ENCODE data around the gene ATP8B1. TPM values are rescaled to one million over a fixed set of nuclear protein-coding genes. Genes with fewer than 3 reads are reported as not detected.

Gene ATP8B1
- total RNA-seq, 1 experiment from 2014 or later: 15.9 TPM

- ATAC-seq (peak; percentile 73), DNase-seq (ENCODE audit: low read depth, low spot score) (peak; percentile 48)
- H3K79me2 ChIP-seq (ENCODE audit: insufficient read depth, low read length): no peaks in the 10 kb centered on the region
- H3K4me2 ChIP-seq (ENCODE audit: low read length): peak overlapping the region; percentile 47
- no TSS peak for BruUV-seq (replicated peaks)
- ChIA-PET POLR2A (no interaction called here), RAD21 (ENCODE audit: low non-redundant PET in 1 of 2, low total read pairs in 2 of 2, uncharacterized antibody in 2 of 2, unreplicated experiment in 2 of 2) (no interaction called here), CTCF (no interaction called here)
- no peak overlapping the region; the same call in 1 of the 2 replicates for H3K9ac ChIP-seq (ENCODE audit: low read length)
- H3K9me2 ChIP-seq (ENCODE audit: insufficient read depth): no peaks in the 10 kb centered on the region
- peak overlapping the region; percentile 58 for H2AFZ ChIP-seq (ENCODE audit: low read depth, low read length, poor library complexity, severe bottlenecking)
- no peak overlapping the region for H3K27ac ChIP-seq (ENCODE audit: low read depth, low read length)
- H3K9me3 ChIP-seq (ENCODE audit: control insufficient read depth in 1 of 2, insufficient read depth in 1 of 2, low read depth in 1 of 2, low read length in 2 of 2): no peaks in the 10 kb centered on the region
- H3K4me3 ChIP-seq (replicated peaks in 1 of 2; ENCODE audit: low read depth in 1 of 2, low read length in 2 of 2): no peak overlapping the region; a peak in 1 of 4 replicates
- H3K27me3 ChIP-seq (ENCODE audit: insufficient read depth, low read length): no peaks in the 10 kb centered on the region
- intact Hi-C loops (cut with micrococcal nuclease): no loop called here
- no peaks in the 10 kb centered on the region for H3K36me3 ChIP-seq (ENCODE audit: control insufficient read depth in 1 of 2, insufficient read depth in 2 of 2, low read length in 2 of 2)
- H4K20me1 ChIP-seq (ENCODE audit: insufficient read depth): no peaks in the 10 kb centered on the region
- H3K4me1 ChIP-seq (ENCODE audit: control insufficient read depth in 1 of 2, insufficient read depth in 2 of 2, low read length in 2 of 2): peaks cover 13% of the 10 kb centered on the region in 2 experiments; a peak in 3 of 4 replicates
- TF ChIP-seq FOSL1 (IDR thresholded peaks at IDR 0.05; ENCODE audit: low read depth): peak; percentile 30; the same call in 1 of the 2 replicates
- peak; percentile 47; the same call in 1 of the 2 replicates for TF ChIP-seq JUND (IDR thresholded peaks at IDR 0.05)
- TF ChIP-seq EZH2phosphoT487 (IDR thresholded peaks at IDR 0.05; ENCODE audit: borderline replicate concordance): no peak
- peak; percentile 35; the same call in 1 of the 2 replicates for TF ChIP-seq POLR2AphosphoS5 (IDR thresholded peaks at IDR 0.05; ENCODE audit: low read depth, low read length)
- TF ChIP-seq CEBPB (IDR thresholded peaks at IDR 0.05; ENCODE audit: low read depth): no peak
- TF ChIP-seq REST (IDR thresholded peaks at IDR 0.05; ENCODE audit: low read depth): no peak
- peak; percentile 52 for TF ChIP-seq TCF7L2 (IDR thresholded peaks at IDR 0.05; ENCODE audit: borderline replicate concordance, extremely low read depth, insufficient read depth, insufficient read length)
- TF ChIP-seq EGR1 (IDR thresholded peaks at IDR 0.05; ENCODE audit: low read depth): no peak
- TF ChIP-seq ATF3 (IDR thresholded peaks at IDR 0.05): peak; percentile 76; the same call in 1 of the 2 replicates
- no peak for TF ChIP-seq ZFX (IDR thresholded peaks at IDR 0.05)
- no peak for TF ChIP-seq EZH2 (IDR thresholded peaks at IDR 0.05)
- TF ChIP-seq CTCF (IDR thresholded peaks at IDR 0.05 in 2 of 3, conservative IDR thresholded peaks at IDR 0.05 in 1 of 3; ENCODE audit: borderline replicate concordance in 1 of 3, insufficient read depth in 1 of 3, low read depth in 2 of 3, low read length in 2 of 3): no peak
- TF ChIP-seq SRF (IDR thresholded peaks at IDR 0.05; ENCODE audit: low read depth): no peak
- TF ChIP-seq SIN3A (IDR thresholded peaks at IDR 0.05; ENCODE audit: low read depth): peak; percentile 35; the same call in 1 of the 2 replicates
- TF ChIP-seq, protein P1, sequence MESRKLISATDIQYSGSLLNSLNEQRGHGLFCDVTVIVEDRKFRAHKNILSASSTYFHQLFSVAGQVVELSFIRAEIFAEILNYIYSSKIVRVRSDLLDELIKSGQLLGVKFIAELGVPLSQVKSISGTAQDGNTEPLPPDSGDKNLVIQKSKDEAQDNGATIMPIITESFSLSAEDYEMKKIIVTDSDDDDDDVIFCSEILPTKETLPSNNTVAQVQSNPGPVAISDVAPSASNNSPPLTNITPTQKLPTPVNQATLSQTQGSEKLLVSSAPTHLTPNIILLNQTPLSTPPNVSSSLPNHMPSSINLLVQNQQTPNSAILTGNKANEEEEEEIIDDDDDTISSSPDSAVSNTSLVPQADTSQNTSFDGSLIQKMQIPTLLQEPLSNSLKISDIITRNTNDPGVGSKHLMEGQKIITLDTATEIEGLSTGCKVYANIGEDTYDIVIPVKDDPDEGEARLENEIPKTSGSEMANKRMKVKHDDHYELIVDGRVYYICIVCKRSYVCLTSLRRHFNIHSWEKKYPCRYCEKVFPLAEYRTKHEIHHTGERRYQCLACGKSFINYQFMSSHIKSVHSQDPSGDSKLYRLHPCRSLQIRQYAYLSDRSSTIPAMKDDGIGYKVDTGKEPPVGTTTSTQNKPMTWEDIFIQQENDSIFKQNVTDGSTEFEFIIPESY (IDR thresholded peaks at IDR 0.05; ENCODE audit: extremely low read depth, insufficient replicate concordance, low read length): no peak
- TF ChIP-seq POLR2A (IDR thresholded peaks at IDR 0.05; ENCODE audit: borderline replicate concordance, extremely low read depth, insufficient read depth, insufficient read length): no peak
- 0 out of 2 replicates have a peak, but pooled peaks have one; percentile 21 for TF ChIP-seq CBX3 (IDR thresholded peaks at IDR 0.05; ENCODE audit: low read depth)
- TF ChIP-seq ZNF274 (IDR thresholded peaks at IDR 0.05; ENCODE audit: low read depth, low read length): no peak
- 0 out of 2 replicates have a peak, but pooled peaks have one; percentile 44 for TF ChIP-seq SP1 (IDR thresholded peaks at IDR 0.05; ENCODE audit: low read depth)
These were observed 16.8 kb upstream of the ATP8B1 start for GRCh38 chr18:57819671-57820460.

Measured in HCT116 (cell line).